Pancreas (tissue), 10 donors: ENCODE measurements around the gene CT83. TPM values are rescaled to one million over a fixed set of nuclear protein-coding genes. Genes with fewer than 3 reads are reported as not detected.
A peak's percentile ranks its signal among the peaks of the same experiment; 100 is the strongest.

Experiments
- ATAC-seq, 4 donors: fragments of 200-7000 bp; cut with Tn5 transposase; one replicate each; pipeline versions ENCODE4 v1.8.0 to v1.9.1; 2020; ENCODE audit warnings: mild to moderate bottlenecking in 4 of 4, moderate library complexity in 4 of 4
- DNase-seq, 6 donors: peaks; one replicate each; pipeline ENCODE4 v3.0.0-alpha.2; 2020
- FAIRE-seq: peaks from 2 replicates; lab custom pipeline; 2012; peaks lifted over from hg19 to GRCh38; lab: Jason Lieb, UNC
- H3K27ac ChIP-seq, 4 donors: fragments of 200-600 bp; sonication (generic); 1 replicate in 3 of 4; 2 replicates in 1 of 4; pipeline versions ENCODE4 v1.5.0 to v1.8.0; 2020
- H3K27me3 ChIP-seq, 4 donors: fragments of 200-600 bp; one replicate each; pipeline ENCODE4 v1.8.0; 2021
- H3K36me3 ChIP-seq, 3 donors: fragments of 200-600 bp; sonication (generic) in 1 of 3; one replicate each; pipeline versions ENCODE4 v1.5.0 to v1.8.0; 2020 to 2021
- H3K4me1 ChIP-seq, 3 donors: fragments of 200-600 bp; one replicate each; pipeline ENCODE4 v1.8.0; 2021
- H3K4me3 ChIP-seq, 4 donors: fragments of 200-600 bp; sonication (generic) in 2 of 4; one replicate each; pipeline versions ENCODE4 v1.5.0 to v1.8.0; 2020 to 2021
- H3K9me3 ChIP-seq, 4 donors: fragments of 200-600 bp; one replicate each; pipeline ENCODE4 v1.8.0; 2021
- CTCF ChIP-seq, 4 donors: fragments of 200-600 bp; sonication (generic) in 3 of 4; IDR thresholded peaks; one replicate each; pipeline versions ENCODE4 v1.5.0 to v1.8.0; 2021; ENCODE audit warnings: antibody characterized with exemption in 4 of 4
- WGBS, 2 donors: extraction: QIAGEN DNeasy Blood & Tissue Kit; methylation state at CpG; one replicate each; pipeline ENCODE4 v1.1.7; 2013; 5-methylcytosine and 5-hydroxymethylcytosine counted together
- intact Hi-C, 3 donors: fragments of 100-400 bp; cut with DNase I; formaldehyde crosslinking; loops; one replicate each; pipeline versions ENCODE4 v1.11.1 to v1.14.2; 2022
- polyA plus RNA-seq, 2 donors: library from polyadenylated mRNA; stranded (reverse); fragments of 200-250 nt; gene quantifications; one replicate each; pipeline ENCODE4 v1.2.3, GENCODE V29; 2013
- total RNA-seq, 6 donors: library from RNA; stranded (reverse); fragmentation: NEBNext Ultra II Directional in 4 of 6; extraction: Animal tissue kit (Norgen Biotek cat#: 25700) in 4 of 6; gene quantifications; one replicate each; pipeline versions ENCODE4 v1.2.1 to v1.2.4, GENCODE V29; 2021 to 2023
- donor health status: healthy with polysubstance abuse.
- donor health status: DM: no; HTN: no; CAD: no; lungs with moderate emphysema.
- donor health status: DM: no; HTN: no; CAD: no.
- donor health status: control.
- donor health status: control.
- donor health status: Bipolar disorder and iron deficiency.
- donor health status: DM: yes; HTN: yes; CAD: no.
- donor health status: DM: no; HTN: no; CAD: no.
- donor health status: DM: no; HTN: no; CAD: no.
- donor health status: DM: yes; HTN: yes; CAD: no.

CT83 gene
- total RNA-seq = not detected
- polyA plus RNA-seq = not detected

- FAIRE-seq = no peak
- no peaks in the 10 kb centered on the region for H3K4me1 ChIP-seq
- intact Hi-C loops = no loop called here
Observed at GRCh38 chrX:116462822-116463221, at the start of gene CT83. Gene CT83 (minus strand): TSS chrX:116462976. CDS start chrX:116462856, 120 bp downstream.

GRCh38 chrX:116499780-116500179 lies 37.0 kb upstream of the CT83 start:
- Histone ChIP-seq H3K27me3 (peaks cover 0 to 9% (median 2%) of the 10 kb centered on the region in 4 donors), H3K27ac (no peak overlapping the region), H3K4me3 (no peak overlapping the region), H3K9me3 (no peaks in the 10 kb centered on the region), H3K36me3 (no peaks in the 10 kb centered on the region), H3K4me1 (no peaks in the 10 kb centered on the region)
- FAIRE-seq (no peak), DNase-seq (peak in 1 of 6 donors; percentile 9), ATAC-seq (no peak)
- TF ChIP-seq CTCF (IDR thresholded peaks at IDR 0.05) = no peak
- intact Hi-C loops = no loop called here

More at GRCh38 chrX:116462822-116463221, at the start of gene CT83:
- ATAC-seq = no peak
- H3K27ac ChIP-seq = no peak within 1 kb of the TSS
- TF ChIP-seq CTCF (IDR thresholded peaks at IDR 0.05) = no peak
- H3K9me3 ChIP-seq = no peaks in the 10 kb centered on the region
- no peaks in the 10 kb centered on the region for H3K36me3 ChIP-seq
- 69 to 88% methylated on average over 18 of the region's 18 CpGs for WGBS, 2 donors
- H3K4me3 ChIP-seq = no peak within 1 kb of the TSS
- H3K27me3 ChIP-seq = no peaks in the 10 kb centered on the region
- peak in 1 of 6 donors; percentile 12 for DNase-seq

GRCh38 chrX:116493271-116493670 lies 30.5 kb upstream of the CT83 start:
- Histone ChIP-seq H3K4me1 (no peaks in the 10 kb centered on the region), H3K4me3 (no peak overlapping the region), H3K9me3 (no peaks in the 10 kb centered on the region), H3K27ac (no peak overlapping the region), H3K27me3 (peaks cover 0 to 2% (median 0%) of the 10 kb centered on the region in 4 donors), H3K36me3 (no peaks in the 10 kb centered on the region)
- DNase-seq (no peak), ATAC-seq (no peak), FAIRE-seq (peak; percentile 92)
- TF ChIP-seq CTCF (IDR thresholded peaks at IDR 0.05) = no peak
- 64 to 81% methylated on average over 2 of the region's 2 CpGs for WGBS, 2 donors
- intact Hi-C loops = no loop called here

- H3K4me1 ChIP-seq = no peaks in the 10 kb centered on the region
- ATAC-seq = no peak
- no peak for FAIRE-seq
- peak in 1 of 4 donors; percentile 19 for TF ChIP-seq CTCF (IDR thresholded peaks at IDR 0.05)
- no peak for DNase-seq
- H3K9me3 ChIP-seq = no peaks in the 10 kb centered on the region
- H3K4me3 ChIP-seq = no peak overlapping the region
- H3K36me3 ChIP-seq = no peaks in the 10 kb centered on the region
- H3K27me3 ChIP-seq = no peaks in the 10 kb centered on the region
- intact Hi-C loops = no loop called here
- no peak overlapping the region for H3K27ac ChIP-seq
Observed at GRCh38 chrX:116490104-116490503, 27.3 kb upstream of the CT83 start.

GRCh38 chrX:116480059-116480458 lies 17.3 kb upstream of the CT83 start:
- WGBS, 2 donors = 69 to 79% methylated on average over 2 of the region's 2 CpGs
- FAIRE-seq (no peak), ATAC-seq (no peak), DNase-seq (no peak)
- Histone ChIP-seq H3K27me3 (peaks cover 0 to 37% (median 7%) of the 10 kb centered on the region in 4 donors), H3K27ac (no peak overlapping the region), H3K4me3 (no peak overlapping the region), H3K36me3 (no peaks in the 10 kb centered on the region), H3K9me3 (no peaks in the 10 kb centered on the region), H3K4me1 (no peaks in the 10 kb centered on the region)
- TF ChIP-seq CTCF (IDR thresholded peaks at IDR 0.05) = no peak
- intact Hi-C loops = no loop called here
